GM08714 (cell line): ENCODE data around the gene SLC35B4.

Experiments used
- H3K4me3 ChIP-seq: fragments of 200-500 bp; sonication (Bioruptor generic); 2 replicates; pipeline ENCODE4 v1.5.1; 2014; ENCODE audit warnings: mild to moderate bottlenecking, low read length, inconsistent platforms
- ZNF274 ChIP-seq: IDR thresholded peaks from 2 replicates; pipeline ENCODE4 v1.6.1; 2012; ENCODE audit warnings: mild to moderate bottlenecking, low read depth, low read length

The SLC35B4 gene

DNA sequence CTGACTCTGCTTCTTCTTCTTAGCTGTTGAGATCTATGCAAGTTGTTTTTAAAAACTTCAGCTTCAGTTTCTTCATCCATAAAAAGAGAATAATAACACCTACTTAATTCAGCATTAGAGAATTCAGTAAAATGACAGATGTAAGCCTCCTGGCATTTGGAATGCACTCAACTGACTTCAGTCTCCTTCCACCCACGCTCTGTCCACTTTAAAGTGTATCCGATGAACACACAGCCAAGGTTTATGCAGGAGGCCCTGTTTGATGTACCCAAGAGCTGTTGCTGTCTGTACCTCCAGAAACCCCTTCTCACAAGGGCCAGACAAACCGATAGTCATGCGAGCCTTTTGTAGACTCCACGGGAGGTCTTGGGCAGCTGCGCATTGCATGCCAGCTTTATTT is 27.1 kb upstream of the SLC35B4 start:
- no peak overlapping the region for H3K4me3 ChIP-seq
- TF ChIP-seq ZNF274: no peak

DNA sequence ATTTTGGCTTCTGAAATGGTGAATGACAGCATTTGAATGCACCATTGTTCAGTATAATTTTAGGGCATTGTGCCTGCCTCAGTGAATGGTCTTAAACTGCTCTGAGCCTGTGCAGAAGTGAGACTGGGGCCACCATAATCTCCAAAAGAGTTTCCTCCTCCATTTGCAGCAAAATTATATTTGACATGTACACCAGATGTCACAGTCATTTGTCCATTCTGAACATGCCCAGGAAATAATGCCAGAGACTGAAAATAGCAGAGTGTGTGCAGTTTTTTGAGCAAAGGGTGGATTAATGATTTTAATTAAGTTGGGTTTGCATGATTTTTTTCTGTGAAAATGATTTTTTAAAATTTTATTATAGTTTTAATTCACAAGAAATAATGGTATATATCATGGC is 26.4 kb upstream of the SLC35B4 start:
- H3K4me3 ChIP-seq: no peak overlapping the region
- no peak for TF ChIP-seq ZNF274

GRCh38 chr7:134339475-134339874 is 22.7 kb upstream of the SLC35B4 start:
- TF ChIP-seq ZNF274: no peak
- no peak overlapping the region for H3K4me3 ChIP-seq

DNA sequence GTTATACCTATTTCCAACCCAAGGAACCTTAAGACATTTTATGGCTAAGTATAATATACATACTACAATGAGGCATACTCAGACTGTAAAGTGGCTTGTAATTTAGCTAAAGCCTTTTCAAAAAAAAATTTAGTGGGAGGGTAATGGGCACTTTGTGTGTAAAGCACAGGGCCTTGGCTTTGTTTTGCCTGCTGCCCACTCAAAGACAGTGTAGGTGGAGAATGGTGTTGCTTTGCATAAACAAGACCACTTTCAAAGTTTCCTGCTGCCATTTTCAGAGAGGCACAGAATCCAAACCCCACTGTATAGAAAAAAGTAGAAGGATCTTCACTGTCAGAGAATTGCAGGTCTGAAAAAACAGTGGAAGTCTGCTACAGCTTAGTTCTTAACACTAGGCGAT is 21.2 kb upstream of the SLC35B4 start:
- H3K4me3 ChIP-seq: no peak overlapping the region
- TF ChIP-seq ZNF274: no peak

DNA sequence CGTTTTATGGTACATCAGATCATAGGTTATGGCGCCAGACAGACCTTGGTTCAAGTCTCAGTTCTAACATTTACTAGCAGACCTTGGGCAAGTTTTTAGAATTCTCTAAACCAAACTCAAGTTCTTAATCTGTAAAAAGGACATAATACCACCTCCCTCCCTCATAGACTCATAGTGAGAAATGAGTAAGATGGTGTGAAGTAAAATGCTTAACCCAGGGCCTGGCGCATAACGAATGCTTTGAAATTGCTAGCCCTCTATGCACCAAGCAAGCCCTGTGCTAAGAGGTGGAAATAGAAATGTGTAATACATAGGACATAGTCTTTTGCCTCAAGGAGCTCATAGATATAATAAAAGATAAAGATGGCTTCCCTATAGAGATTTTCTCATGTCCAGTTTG is 17.7 kb upstream of the SLC35B4 start:
- H3K4me3 ChIP-seq: no peak overlapping the region
- TF ChIP-seq ZNF274: no peak

DNA sequence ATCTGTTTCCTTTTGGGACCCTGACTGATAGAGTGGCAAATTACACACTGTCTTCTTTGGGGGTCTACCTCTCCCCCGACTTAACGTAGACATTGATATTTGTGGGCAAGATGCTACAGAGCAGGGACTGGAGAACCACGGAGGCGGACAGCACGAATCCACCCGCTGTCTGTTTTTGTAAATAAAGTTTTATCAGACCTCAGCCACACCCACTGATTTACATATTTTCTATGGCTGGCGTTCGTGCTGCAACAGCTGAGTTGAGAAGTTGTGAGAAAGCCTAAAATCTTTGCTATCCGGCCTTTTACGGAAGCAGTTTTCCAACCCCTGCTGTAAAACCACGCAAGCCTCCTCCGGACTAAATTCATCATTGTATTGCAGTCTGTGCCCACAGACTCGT is 17.2 kb upstream of the SLC35B4 start:
- H3K4me3 ChIP-seq: no peak overlapping the region
- no peak for TF ChIP-seq ZNF274

GRCh38 chr7:134332892-134333291 is 16.2 kb upstream of the SLC35B4 start:
- H3K4me3 ChIP-seq: no peak overlapping the region
- TF ChIP-seq ZNF274: no peak

- H3K4me3 ChIP-seq: no peak overlapping the region
- TF ChIP-seq ZNF274: no peak
Measured at GRCh38 chr7:134331393-134331792, 14.7 kb upstream of the SLC35B4 start.

DNA sequence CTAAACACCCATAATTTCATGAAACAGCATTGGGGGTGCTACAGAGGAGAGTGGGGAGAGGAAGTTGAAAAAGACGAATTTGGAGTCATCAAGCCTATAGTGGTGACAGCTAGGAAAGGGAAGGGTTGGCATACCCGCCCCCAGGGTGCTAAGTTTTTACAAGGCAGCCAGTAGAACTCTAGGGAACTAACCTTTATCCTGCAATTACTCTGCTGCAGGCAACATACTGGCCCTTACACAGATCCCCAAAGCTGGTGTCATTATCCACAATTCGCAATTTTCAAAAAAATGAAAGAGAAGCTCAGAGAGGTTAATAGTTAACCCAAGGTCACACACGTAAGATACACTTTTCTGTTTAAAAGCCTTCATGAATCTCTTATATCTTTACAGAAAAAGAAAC is 14.2 kb upstream of the SLC35B4 start:
- H3K4me3 ChIP-seq: no peak overlapping the region
- no peak for TF ChIP-seq ZNF274

- no peak for TF ChIP-seq ZNF274
- H3K4me3 ChIP-seq: no peak overlapping the region
Measured at GRCh38 chr7:134329614-134330346, 13.1 kb upstream of the SLC35B4 start.

DNA sequence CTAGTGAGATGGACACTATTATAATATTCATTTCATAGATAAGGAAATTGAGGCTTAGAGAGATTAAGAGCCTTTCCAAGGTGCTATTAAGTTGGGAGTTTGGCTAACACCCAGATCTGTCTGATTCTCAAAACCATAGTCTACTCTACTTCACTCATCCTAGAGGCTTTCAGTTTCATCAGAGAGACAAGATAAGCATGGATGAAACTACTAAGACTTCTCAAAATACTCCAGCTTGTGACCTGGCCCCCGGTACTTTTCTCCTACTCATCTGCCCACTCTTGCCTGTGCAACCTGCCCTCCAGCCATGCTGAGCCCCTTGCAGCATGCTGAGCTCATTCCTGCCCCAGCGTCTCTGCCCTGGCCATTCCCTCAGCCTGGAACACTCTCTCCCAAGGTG is 12.2 kb upstream of the SLC35B4 start:
- no peak for TF ChIP-seq ZNF274
- H3K4me3 ChIP-seq: no peak overlapping the region

- no peak for TF ChIP-seq ZNF274
- H3K4me3 ChIP-seq: no peak overlapping the region
Measured at GRCh38 chr7:134327896-134328295, 11.2 kb upstream of the SLC35B4 start.

GRCh38 chr7:134324107-134324506 is 7.4 kb upstream of the SLC35B4 start:
- no peak overlapping the region for H3K4me3 ChIP-seq
- TF ChIP-seq ZNF274: no peak

- TF ChIP-seq ZNF274: no peak
- H3K4me3 ChIP-seq: no peak overlapping the region
Measured at GRCh38 chr7:134320201-134320600, 3.5 kb upstream of the SLC35B4 start.

GRCh38 chr7:134318443-134318842 is 1.7 kb upstream of the SLC35B4 start:
- H3K4me3 ChIP-seq: no peak overlapping the region
- no peak for TF ChIP-seq ZNF274

DNA sequence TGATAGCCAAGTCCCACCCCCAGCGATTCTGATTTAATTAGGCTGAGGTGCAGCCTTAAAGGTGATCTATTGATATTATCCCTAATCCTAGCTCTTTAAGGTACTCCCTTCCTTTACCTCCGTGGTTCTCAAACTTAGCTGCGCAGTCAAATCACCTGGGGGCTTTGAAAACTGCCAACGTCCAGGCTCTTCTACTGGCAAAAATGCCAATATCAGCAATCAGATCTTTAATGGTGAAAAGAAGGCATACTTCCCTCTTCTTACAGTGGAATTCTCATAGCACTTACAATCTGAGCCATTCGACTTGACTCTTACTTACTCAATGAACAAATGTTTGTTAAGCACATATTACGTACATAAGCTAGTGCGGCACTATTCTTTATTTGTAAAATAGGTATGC is 704 bp upstream of the SLC35B4 start:
- no peak for TF ChIP-seq ZNF274
- H3K4me3 ChIP-seq: no peak overlapping the region; the same call in 1 of the 2 replicates
